AML-193 (cell line): ENCODE data around the gene CDKN2B-AS1.

Experiments
- DNase-seq, 2 experiments: peaks; one replicate each; lab custom pipeline; 2025; lab: John Stamatoyannopoulos, UW

CDKN2B-AS1 gene

GRCh38 chr9:22118810-22119521 is 124.4 kb downstream of the CDKN2B-AS1 start:
- no peak for DNase-seq

- peak; percentile 61 to 63 for DNase-seq
Observed at GRCh38 chr9:22119522-22120158, 125.0 kb downstream of the CDKN2B-AS1 start.

- DNase-seq, result no peak
Observed at GRCh38 chr9:22120159-22120549, 125.6 kb downstream of the CDKN2B-AS1 start.

- no peak for DNase-seq
Observed at GRCh38 chr9:22120595-22120994, 126.0 kb downstream of the CDKN2B-AS1 start.

- no peak for DNase-seq
Observed at GRCh38 chr9:22124263-22125011, 129.8 kb downstream of the CDKN2B-AS1 start.

GRCh38 chr9:22129133-22129532 is 134.5 kb downstream of the CDKN2B-AS1 start:
- DNase-seq, result no peak

- DNase-seq, result no peak
Observed at GRCh38 chr9:22129633-22130032, 135.0 kb downstream of the CDKN2B-AS1 start.

DNA sequence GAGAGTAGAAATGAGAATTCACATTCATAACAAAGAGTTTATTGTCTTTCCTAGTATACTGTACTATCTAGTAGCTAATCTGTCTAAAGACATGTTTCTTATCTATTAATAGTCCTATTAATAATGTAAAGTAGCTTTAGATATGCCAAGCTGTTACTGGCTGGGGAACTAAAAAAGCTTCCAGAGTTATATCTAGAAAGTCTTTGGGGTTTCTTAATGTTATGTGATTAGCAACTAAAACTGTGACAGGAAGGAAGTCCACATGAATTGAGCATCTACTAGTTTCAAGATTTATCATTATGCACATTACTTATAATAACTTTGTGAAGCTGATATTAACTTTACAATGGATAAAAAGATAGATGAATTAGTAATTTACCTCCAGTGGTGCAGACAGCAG is 137.2 kb downstream of the CDKN2B-AS1 start:
- DNase-seq, result no peak

GRCh38 chr9:22134390-22134789 is 139.8 kb downstream of the CDKN2B-AS1 start:
- DNase-seq, result no peak

DNA sequence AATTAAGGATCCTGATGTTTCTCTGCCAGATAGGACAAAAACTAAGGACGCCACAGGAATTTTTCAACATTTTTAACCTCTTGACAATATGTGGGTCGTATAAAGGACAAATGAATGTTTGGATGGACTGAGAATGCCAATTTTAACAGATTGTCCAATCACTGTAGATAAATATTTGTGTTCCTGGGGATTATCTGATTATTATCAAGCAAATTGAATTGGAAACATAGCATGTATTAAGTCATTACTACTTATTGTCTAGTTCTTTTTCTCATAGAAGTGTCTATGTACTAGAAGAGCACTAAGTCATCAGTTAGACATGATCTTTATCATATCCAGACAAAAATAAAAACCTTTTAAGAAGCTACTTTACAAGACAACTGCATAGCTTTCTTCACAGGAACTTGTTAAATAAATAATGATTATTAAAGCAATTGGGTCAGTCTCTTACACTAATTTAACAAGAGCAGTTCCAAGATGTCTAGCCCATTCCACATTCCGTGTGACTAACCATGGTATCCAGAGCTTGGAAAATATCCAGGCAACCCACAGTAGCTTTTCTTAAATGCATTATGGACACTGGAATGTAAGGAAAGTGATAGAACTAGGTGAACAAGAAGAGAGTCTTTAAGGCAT is 142.0 kb downstream of the CDKN2B-AS1 start:
- DNase-seq, result no peak

DNA sequence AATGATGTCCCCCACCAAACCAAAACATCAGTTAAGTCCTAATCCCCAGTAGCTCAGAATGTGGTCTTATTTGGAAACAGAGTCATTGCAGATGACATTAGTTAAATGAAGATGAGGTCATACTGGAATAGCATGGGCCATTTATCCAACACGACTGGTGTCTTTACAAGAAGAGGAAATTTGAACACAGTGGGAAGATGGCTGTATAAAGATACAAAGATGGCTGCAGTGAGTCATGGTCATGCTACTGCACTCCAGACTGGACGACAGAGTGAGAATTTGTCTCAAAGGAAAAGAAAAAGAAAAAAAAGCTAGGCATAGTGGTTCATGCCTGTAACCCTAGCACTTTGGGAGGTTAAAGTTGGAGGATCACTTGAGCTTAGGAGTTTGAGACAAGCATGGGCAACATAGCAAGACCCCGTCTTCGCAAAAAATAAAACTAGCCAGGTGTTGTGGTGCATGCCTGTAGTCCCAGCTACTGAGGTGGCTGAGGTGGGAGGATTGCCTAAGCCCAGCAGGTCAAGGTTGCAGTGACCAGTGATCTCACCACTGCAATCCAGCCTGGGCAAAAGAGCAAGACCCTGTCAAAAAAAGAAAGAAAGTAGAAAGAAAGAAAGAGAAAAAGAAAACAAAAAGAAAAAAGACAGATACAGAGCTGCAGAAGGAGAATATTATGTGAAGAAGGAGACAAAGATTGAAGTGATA is 144.5 kb downstream of the CDKN2B-AS1 start:
- no peak for DNase-seq

DNA sequence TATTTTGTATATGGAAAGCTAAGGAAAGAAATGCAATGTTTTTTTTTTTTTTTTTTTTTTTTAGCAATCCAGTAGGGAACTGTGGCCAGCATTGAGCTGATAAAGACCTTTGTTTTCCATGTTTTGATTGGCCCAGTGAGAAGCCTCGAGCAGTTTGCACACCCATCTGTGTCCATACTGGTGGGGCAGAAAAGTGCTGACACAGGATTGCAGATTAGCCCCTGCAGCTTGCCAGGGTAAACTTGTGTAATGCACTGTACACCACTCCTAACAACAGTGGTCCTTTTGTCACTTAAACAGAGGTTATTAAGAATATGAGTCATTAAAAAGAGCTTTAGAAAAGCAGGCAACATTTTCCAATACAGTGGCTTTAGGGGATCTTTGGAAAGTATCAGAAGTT is 147.3 kb downstream of the CDKN2B-AS1 start:
- DNase-seq, result no peak

GRCh38 chr9:22142671-22143070 is 148.1 kb downstream of the CDKN2B-AS1 start:
- no peak for DNase-seq

DNA sequence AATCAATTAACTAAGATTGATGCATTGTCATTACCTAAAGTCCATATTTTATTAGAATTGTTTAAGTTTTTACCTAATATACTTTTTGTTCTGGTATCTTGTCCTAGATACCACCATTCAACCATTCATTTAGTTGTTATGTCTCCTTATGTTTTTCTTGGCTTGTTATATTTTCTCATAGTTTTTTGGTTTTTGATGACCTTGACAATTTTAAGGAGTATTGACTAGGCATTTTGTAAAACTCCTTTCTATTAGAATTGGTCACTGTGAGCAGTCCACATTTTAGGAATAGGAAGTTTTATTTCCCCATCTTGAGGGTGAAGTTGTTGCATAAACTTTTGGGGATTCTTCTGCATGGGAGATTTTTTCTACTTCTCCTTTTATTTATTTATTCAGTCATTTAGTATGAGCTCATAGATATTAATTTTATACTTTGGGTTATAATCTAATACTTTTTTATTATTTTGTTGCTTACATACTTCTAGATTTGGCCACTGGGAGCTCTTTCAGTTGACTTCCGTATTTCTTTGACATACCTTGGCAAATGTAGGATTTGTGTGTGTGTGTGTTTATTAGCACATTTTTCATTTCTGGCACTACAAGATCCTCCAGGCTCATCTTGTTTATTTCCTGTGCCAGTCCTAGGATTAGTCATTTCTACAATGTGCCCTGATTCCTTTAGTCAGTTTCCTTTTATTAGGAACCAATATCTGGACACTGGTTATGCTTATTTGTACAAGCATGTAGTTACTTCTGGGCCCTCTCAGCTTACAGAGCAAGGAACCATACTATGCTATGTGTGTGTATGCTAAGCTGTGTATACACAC is 149.4 kb downstream of the CDKN2B-AS1 start:
- DNase-seq, result peak; percentile 21 to 26

- no peak for DNase-seq
Observed at GRCh38 chr9:22146604-22147003, 152.0 kb downstream of the CDKN2B-AS1 start.

DNA sequence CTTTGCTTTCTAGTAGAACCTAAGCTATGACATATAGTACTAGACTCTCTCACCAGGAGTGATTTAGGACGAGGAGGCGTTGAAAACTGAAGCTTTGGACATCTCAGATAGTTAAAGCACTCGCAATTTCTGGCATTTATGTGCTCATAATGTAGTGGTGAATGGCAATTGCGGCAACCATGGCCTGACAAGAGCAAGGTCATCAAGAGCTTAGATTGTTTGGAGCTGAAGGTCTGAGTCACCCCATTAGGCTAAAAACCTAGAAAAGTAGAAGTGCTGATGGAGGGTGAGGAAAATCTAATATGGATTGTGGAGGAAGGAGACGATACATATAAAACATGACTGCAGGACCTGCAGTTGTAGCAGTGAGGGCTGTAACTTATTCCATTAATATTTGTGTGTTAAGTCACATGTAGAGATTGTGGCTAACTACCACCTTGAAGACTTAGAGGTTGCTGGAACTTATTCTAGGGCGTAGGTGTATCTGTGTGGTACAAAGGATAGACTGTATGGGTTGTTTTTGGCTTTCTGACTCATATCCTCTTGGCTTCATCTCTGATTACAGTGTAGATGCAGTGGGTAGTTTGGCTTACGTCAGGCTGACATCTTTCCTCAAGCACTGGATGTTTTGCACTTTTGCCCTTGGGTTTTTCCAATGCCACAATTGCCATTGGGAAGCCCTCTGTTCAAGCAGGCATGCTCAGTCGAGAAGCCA is 153.4 kb downstream of the CDKN2B-AS1 start:
- no peak for DNase-seq

- DNase-seq, result no peak
Observed at GRCh38 chr9:22148528-22148875, 153.9 kb downstream of the CDKN2B-AS1 start.

GRCh38 chr9:22148876-22149637 is 154.5 kb downstream of the CDKN2B-AS1 start:
- DNase-seq, result no peak

DNA sequence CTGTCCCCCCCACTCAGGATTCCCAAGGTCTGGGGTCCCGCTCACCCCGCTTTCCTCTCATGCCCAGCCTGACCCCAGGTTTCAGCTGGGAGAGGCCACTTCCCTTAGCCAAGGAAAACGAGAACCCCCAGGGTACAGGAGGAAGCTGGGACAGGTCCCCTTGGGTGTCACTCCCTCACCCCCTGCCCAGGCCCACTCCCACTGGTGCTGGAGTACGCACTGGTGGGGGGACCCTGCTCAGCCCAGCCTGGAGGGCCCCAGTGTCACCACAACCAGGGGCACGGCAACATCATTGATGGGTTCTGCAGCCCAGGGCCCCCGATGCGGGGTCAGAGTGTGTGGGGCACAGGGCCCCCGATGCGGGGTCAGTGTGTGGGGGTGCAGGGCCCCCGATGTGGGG is 159.5 kb downstream of the CDKN2B-AS1 start:
- no peak for DNase-seq

- DNase-seq, result no peak
Observed at GRCh38 chr9:22156586-22156985, 162.0 kb downstream of the CDKN2B-AS1 start.
